ENCODE data around the gene PHACTR3.

DNA sequence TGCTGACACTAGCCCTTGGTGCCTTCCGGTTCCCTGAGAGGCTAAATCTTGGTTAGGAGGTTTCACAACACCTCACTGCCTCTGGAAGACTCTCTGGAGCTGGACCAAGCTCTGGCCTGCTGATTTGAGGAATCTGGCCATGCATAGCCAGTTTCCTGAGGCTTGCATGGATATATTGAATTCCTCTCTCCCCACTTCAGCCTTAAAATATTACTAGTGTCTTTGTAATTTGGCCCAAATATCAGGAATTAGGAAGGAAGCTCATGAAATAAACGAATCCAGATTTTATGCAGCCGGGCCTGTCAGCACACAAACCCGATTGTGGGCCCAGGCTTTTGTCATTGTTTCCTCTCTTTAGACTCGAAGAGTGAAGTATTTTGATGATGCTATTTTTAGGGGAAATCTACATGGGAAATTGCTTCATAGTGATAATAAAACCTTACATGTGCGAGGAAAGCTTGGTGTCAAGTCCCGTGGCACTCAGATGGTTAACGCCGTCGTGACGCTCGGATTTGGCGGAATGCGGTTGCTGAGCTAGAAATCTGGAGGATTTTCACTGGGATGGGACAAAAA, 144.4 kb downstream of the PHACTR3 start:
- no peak for TF ChIP-seq CTCF (IDR thresholded peaks at IDR 0.05)
- TF ChIP-seq POLR2AphosphoS5 (IDR thresholded peaks at IDR 0.05): no peak
- no peak for TF ChIP-seq POLR2A (IDR thresholded peaks at IDR 0.05)

All from prostate gland (tissue), 2 donors.